ENCODE measurements around the gene C4orf50. TPM values are rescaled to one million over a fixed set of nuclear protein-coding genes. Genes with fewer than 3 reads are reported as not detected.

Gene C4orf50
- total and polyA plus RNA-seq, 2 of the 8 experiments (the other 6 are each of a cell fraction or from before 2014, with no cell fraction given) = 0.08 to 0.22 TPM

DNA sequence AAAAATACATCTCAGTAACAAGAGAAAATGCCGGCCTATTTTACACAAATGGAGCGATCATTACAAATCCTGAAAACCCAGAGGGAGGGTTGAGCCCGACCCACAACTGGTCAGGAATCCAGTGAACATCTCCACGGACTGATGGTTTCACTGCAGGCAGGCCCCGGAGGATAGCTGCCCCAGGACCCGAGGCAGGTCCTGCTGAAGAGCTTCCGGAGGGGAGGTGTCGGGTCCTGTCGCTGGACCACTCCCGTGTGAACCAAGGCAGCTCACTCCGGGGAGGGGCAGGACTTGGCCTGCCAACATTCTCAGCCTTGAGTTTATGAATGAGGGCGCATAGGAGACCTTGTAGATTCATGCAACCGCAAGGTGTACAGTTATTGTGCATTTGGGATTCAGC, 120.6 kb downstream of the C4orf50 start:
- no peak overlapping the region for H2AK5ac ChIP-seq (ENCODE audit: low read depth, low read length)
- H3K27ac ChIP-seq (ENCODE audit: low read depth, low read length) = no peak overlapping the region
- H2BK20ac ChIP-seq (ENCODE audit: low read length) = no peak overlapping the region
- H3K14ac ChIP-seq (ENCODE audit: insufficient read length) = no peak overlapping the region
- no peaks in the 10 kb centered on the region for H3K79me1 ChIP-seq (ENCODE audit: low read depth, low read length)
- H2BK15ac ChIP-seq (ENCODE audit: low read length) = no peak overlapping the region
- H2BK120ac ChIP-seq (replicated peaks; ENCODE audit: low read depth, low read length) = no peak overlapping the region
- no peak overlapping the region for H3K56ac ChIP-seq (replicated peaks; ENCODE audit: insufficient read length, low read depth, low read length)
- peaks cover 9 to 17% (median 11%) of the 10 kb centered on the region in 4 experiments for H3K4me1 ChIP-seq (replicated peaks in 1 of 4; ENCODE audit: control insufficient read depth in 3 of 4, insufficient read depth in 4 of 4, low read length in 3 of 4)
- no peak overlapping the region for H2BK5ac ChIP-seq (ENCODE audit: low read depth, low read length)
- H4K5ac ChIP-seq (ENCODE audit: insufficient read length, low read depth, low read length) = no peak overlapping the region
- H4K8ac ChIP-seq (ENCODE audit: extremely low read depth, insufficient read depth, low read length) = no peak overlapping the region
- no peak for TF ChIP-seq SP1 (IDR thresholded peaks at IDR 0.05; ENCODE audit: low read depth, low read length)
- no peak for TF ChIP-seq FOSL1 (IDR thresholded peaks at IDR 0.05; ENCODE audit: insufficient read depth, low read depth, low read length)
- TF ChIP-seq, protein P1, sequence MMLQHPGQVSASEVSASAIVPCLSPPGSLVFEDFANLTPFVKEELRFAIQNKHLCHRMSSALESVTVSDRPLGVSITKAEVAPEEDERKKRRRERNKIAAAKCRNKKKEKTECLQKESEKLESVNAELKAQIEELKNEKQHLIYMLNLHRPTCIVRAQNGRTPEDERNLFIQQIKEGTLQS (IDR thresholded peaks at IDR 0.05; ENCODE audit: insufficient read depth, low read depth, low read length) = no peak
- TF ChIP-seq RFX5 (IDR thresholded peaks at IDR 0.05; ENCODE audit: borderline replicate concordance, low read depth, low read length) = no peak
- no peak for TF ChIP-seq YY1 (IDR thresholded peaks at IDR 0.05; ENCODE audit: low read depth, low read length)
- H3K9ac ChIP-seq (replicated peaks in 1 of 4; ENCODE audit: extremely low read depth in 1 of 4, low read depth in 3 of 4, low read length in 3 of 4) = no peak overlapping the region
- no peak overlapping the region for H2BK12ac ChIP-seq (ENCODE audit: low read depth, low read length)
- CTCF ChIA-PET (ENCODE audit: partially characterized antibody) = interaction anchor here (0.5 to 2.1 kb wide), 3 partner anchors 23 to 101 kb away, joined by 3 to 6 read pairs (median 3); no protein-coding TSS in a partner anchor
- H3K23me2 ChIP-seq (ENCODE audit: low read depth, low read length) = peaks cover 5% of the 10 kb centered on the region
- H3K27me3 ChIP-seq (replicated peaks in 1 of 4; ENCODE audit: control insufficient read depth in 3 of 4, extremely low read depth in 1 of 4, insufficient read depth in 3 of 4, low read length in 3 of 4) = peaks cover 9 to 53% (median 41%) of the 10 kb centered on the region in 4 experiments
- no peak overlapping the region for H3K4me2 ChIP-seq (ENCODE audit: insufficient read depth in 1 of 2, low read depth in 2 of 2, low read length in 2 of 2)
- H3K23ac ChIP-seq (ENCODE audit: insufficient read length) = no peak overlapping the region
- H3K79me2 ChIP-seq (ENCODE audit: control insufficient read depth in 1 of 2, insufficient read depth in 2 of 2, low read length in 2 of 2) = no peaks in the 10 kb centered on the region
- no peak overlapping the region for H3K18ac ChIP-seq (ENCODE audit: extremely low read depth, low read length)
- WGBS, 2 experiments (ENCODE audit: extremely low coverage in 1 of 2, insufficient coverage in 1 of 2, insufficient read length in 1 of 2, insufficient replicate concordance in 2 of 2, low coverage in 1 of 2, low lambda C conversion rate in 2 of 2, missing lambda C conversion rate in 1 of 2) = 92% methylated on average over 13 of the region's 13 CpGs; no CpG with 5 or more reads in 1 of the 2 experiments
- POLR2A ChIA-PET (ENCODE audit: partially characterized antibody) = interaction anchor here (1.1 kb wide), 1 partner anchor 75 kb away, joined by 3 read pairs; no protein-coding TSS in a partner anchor
- H2AFZ ChIP-seq (ENCODE audit: low read length) = no peak overlapping the region
- peaks cover 3 to 5% of the 10 kb centered on the region in 2 experiments; a peak in 2 of 4 replicates for H3K9me3 ChIP-seq (ENCODE audit: insufficient read depth in 2 of 2, low read depth in 1 of 2, low read length in 1 of 2)
- H3K4me3 ChIP-seq (ENCODE audit: extremely low read depth in 1 of 4, insufficient read depth in 2 of 4, low read depth in 3 of 4, low read length in 4 of 4) = no peak overlapping the region
- H4K91ac ChIP-seq (replicated peaks; ENCODE audit: insufficient read length, low read length) = no peak overlapping the region
- peaks cover 1 to 4% of the 10 kb centered on the region in 2 experiments for H4K20me1 ChIP-seq (replicated peaks in 1 of 2; ENCODE audit: control insufficient read depth in 1 of 2, insufficient read depth in 2 of 2, low read length in 2 of 2)
- no peaks in the 10 kb centered on the region for H3K36me3 ChIP-seq (ENCODE audit: control insufficient read depth in 2 of 4, insufficient read depth in 4 of 4, low read length in 3 of 4)
- FAIRE-seq = no peak
- DNase-seq (ENCODE audit: low read depth in 1 of 2, low spot score in 2 of 2) = no peak
- no peak overlapping the region for H3K4ac ChIP-seq (replicated peaks; ENCODE audit: insufficient read length, low read depth, low read length)

Data from H1 (cell line).